A549 (cell line): ENCODE data around the gene LDLRAD1.

Experiments
- CHD2 ChIP-seq: fragments of 150-350 bp; IDR thresholded peaks from 2 replicates; pipeline ENCODE4 v1.6.1; 2014; ENCODE audit warnings: low read length; ENCODE audit not compliant: partially characterized antibody
- CTCF ChIP-seq: fragments of >200 bp; sonication (Bioruptor Twin); formaldehyde crosslinking; IDR thresholded peaks from 3 replicates; pipeline ENCODE4 v1.5.1; 2016
- EP300 ChIP-seq, 2 experiments: fragments of >200 bp; sonication (Bioruptor Twin); formaldehyde crosslinking; IDR thresholded peaks; 2 replicates in 1 of 2; 3 replicates in 1 of 2; pipeline ENCODE4 v1.6.1; 2016 to 2017
- KDM1A ChIP-seq: fragments of 200-600 bp; sonication (generic); IDR thresholded peaks from 2 replicates; pipeline ENCODE4 v1.6.1; 2016; ENCODE audit warnings: low read depth, mild to moderate bottlenecking
- MAX ChIP-seq: IDR thresholded peaks from 2 replicates; pipeline ENCODE4 v1.6.1; 2012
- NPAS2 ChIP-seq: fragments of 250-450 bp; sonication (Bioruptor Pico); IDR thresholded peaks from 2 replicates; pipeline ENCODE4 v1.8.0; 2022; ENCODE audit warnings: mild to moderate bottlenecking, moderate library complexity, borderline replicate concordance
- POLR2A ChIP-seq: IDR thresholded peaks from 2 replicates; pipeline ENCODE4 v1.6.1; 2012; ENCODE audit warnings: mild to moderate bottlenecking, low read length
- RCOR1 ChIP-seq: fragments of 150-350 bp; IDR thresholded peaks from 2 replicates; pipeline ENCODE4 v1.6.1; 2014; ENCODE audit warnings: antibody characterized with exemption, low read length, low read depth
- REST ChIP-seq: fragments of 200-600 bp; sonication (generic); IDR thresholded peaks from 2 replicates; pipeline ENCODE4 v1.6.1; 2016; ENCODE audit warnings: antibody characterized with exemption, mild to moderate bottlenecking, moderate library complexity
- SREBF2 ChIP-seq: fragments of 450-650 bp; IDR thresholded peaks from 2 replicates; pipeline ENCODE4 v1.6.1; 2014; ENCODE audit warnings: mild to moderate bottlenecking, moderate library complexity
- ZFP36 ChIP-seq: fragments of 450-650 bp; IDR thresholded peaks from 2 replicates; pipeline ENCODE4 v1.6.1; 2014; ENCODE audit warnings: borderline replicate concordance; ENCODE audit not compliant: partially characterized antibody
- ZSCAN20 ChIP-seq: fragments of 250-450 bp; sonication (Bioruptor Pico); IDR thresholded peaks from 2 replicates; pipeline ENCODE4 v1.8.0; 2022; ENCODE audit warnings: mild to moderate bottlenecking, moderate library complexity

- TF ChIP-seq POLR2A (no peak), SREBF2 (no peak), CTCF (no peak), REST (no peak), ZSCAN20 (CRISPR knock-in tag) (no peak), EP300 (IDR thresholded peaks at IDR 0.05) (no peak), NPAS2 (CRISPR knock-in tag) (no peak), MAX (no peak), RCOR1 (no peak), KDM1A (no peak), ZFP36 (no peak), CHD2 (no peak)
These were observed 55.6 kb downstream of the LDLRAD1 start for GRCh38 chr1:53962395-53962794.
